Erythroblast (primary cell): Measurements from ENCODE around the gene PRPSAP1.

Source experiments
- GATA1 ChIP-seq: IDR thresholded peaks from 2 replicates; pipeline ENCODE4 v1.6.1; 2011; ENCODE audit warnings: low read depth, mild to moderate bottlenecking, control low read depth, low read length, moderate library complexity
- POLR2A ChIP-seq: IDR thresholded peaks from 2 replicates; pipeline ENCODE4 v1.6.1; 2011; ENCODE audit warnings: mild to moderate bottlenecking, low read length

DNA sequence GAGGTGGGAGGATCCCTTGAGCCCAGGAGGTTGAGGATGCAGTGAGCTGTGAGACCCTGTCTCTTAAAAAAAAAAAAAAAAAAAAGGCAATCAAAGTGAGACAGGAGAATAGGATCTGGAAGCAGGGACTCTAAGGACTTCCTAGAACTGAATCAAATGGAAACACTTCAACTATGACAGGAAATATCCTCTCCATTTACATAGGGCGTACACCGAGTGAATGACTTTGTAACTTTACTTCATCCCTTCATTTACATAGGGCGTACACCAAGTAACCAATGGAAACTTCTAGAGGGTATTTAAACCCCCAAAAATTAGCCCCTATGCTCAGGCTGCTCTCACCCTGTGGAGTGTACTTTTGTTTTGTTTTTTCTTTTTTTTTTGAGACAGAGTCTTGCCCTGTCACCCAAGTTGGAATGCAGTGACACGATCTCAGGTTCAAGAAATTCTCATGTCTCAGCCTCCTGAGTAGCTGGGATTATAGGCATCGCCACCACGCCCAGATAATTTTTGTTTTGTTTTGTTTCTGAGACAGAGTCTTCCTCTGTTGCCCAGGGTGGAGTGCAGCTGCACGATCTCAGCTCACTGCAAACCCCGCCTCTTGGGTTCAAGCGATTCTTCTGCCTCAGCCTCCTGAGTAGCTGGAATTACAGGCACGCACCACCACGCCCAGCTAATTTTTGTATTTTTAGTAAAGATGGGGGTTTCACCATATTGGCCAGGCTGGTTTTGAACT lies 9.6 kb upstream of the PRPSAP1 start:
- no peak for TF ChIP-seq POLR2A
- no peak for TF ChIP-seq GATA1
